Measurements from ENCODE around the gene CLEC7A.

The CLEC7A gene

GRCh38 chr12:10088955-10089900 lies 40.8 kb downstream of the CLEC7A start:
- no peak for DNase-seq

GRCh38 chr12:10088031-10088430 lies 42.0 kb downstream of the CLEC7A start:
- no peak for DNase-seq

GRCh38 chr12:10086387-10086786 lies 43.6 kb downstream of the CLEC7A start:
- DNase-seq: no peak

- no peak for DNase-seq
These were observed 45.3 kb downstream of the CLEC7A start for GRCh38 chr12:10084733-10085132.

- no peak for DNase-seq
These were observed 47.7 kb downstream of the CLEC7A start for GRCh38 chr12:10082117-10082874.

GRCh38 chr12:10075451-10075850 lies 54.5 kb downstream of the CLEC7A start:
- DNase-seq: no peak

GRCh38 chr12:10073261-10073660 lies 56.7 kb downstream of the CLEC7A start:
- no peak for DNase-seq

- no peak for DNase-seq
These were observed 57.9 kb downstream of the CLEC7A start for GRCh38 chr12:10072131-10072530.

GRCh38 chr12:10070380-10070779 lies 59.6 kb downstream of the CLEC7A start:
- DNase-seq: no peak

- DNase-seq: no peak
These were observed 60.0 kb downstream of the CLEC7A start for GRCh38 chr12:10069976-10070375.

GRCh38 chr12:10069099-10069498 lies 60.9 kb downstream of the CLEC7A start:
- DNase-seq: no peak

- DNase-seq: no peak
These were observed 61.4 kb downstream of the CLEC7A start for GRCh38 chr12:10068644-10069043.

GRCh38 chr12:10067942-10068341 lies 62.1 kb downstream of the CLEC7A start:
- DNase-seq: no peak

GRCh38 chr12:10067264-10067663 lies 62.7 kb downstream of the CLEC7A start:
- no peak for DNase-seq
